GM10266 (cell line): ENCODE measurements around the gene ARRDC1.
"Not testable (repeated sequence)": the region's sequence is repeated elsewhere in the genome, so short reads cannot be mapped to it uniquely, and the experiment has no call there.

Source experiments
- DNase-seq: peaks from one replicate; pipeline ENCODE4 v3.0.0; 2012; ENCODE audit errors: extremely low spot score
- CTCF ChIP-seq: IDR thresholded peaks from 2 replicates; pipeline ENCODE4 v1.5.1; 2012; ENCODE audit warnings: mild to moderate bottlenecking, low read depth; ENCODE audit not compliant: control insufficient read depth, insufficient read depth; ENCODE audit errors: missing control alignments

The ARRDC1 gene

GRCh38 chr9:137620581-137620980 is 15.1 kb downstream of the ARRDC1 start:
- no peak for DNase-seq
- TF ChIP-seq CTCF, result no peak

GRCh38 chr9:137621131-137621757 is 15.8 kb downstream of the ARRDC1 start:
- TF ChIP-seq CTCF, result peak; percentile 9
- no peak for DNase-seq

- DNase-seq, result not testable (repeated sequence)
Measured at GRCh38 chr9:137622211-137622610, 16.7 kb downstream of the ARRDC1 start.

- DNase-seq, result no peak
- TF ChIP-seq CTCF, result no peak
Measured at GRCh38 chr9:137626464-137626863, 21.0 kb downstream of the ARRDC1 start.

GRCh38 chr9:137627406-137627805 is 21.9 kb downstream of the ARRDC1 start:
- not testable (repeated sequence) for DNase-seq

GRCh38 chr9:137630126-137630525 is 24.6 kb downstream of the ARRDC1 start:
- no peak for TF ChIP-seq CTCF
- DNase-seq, result no peak

- TF ChIP-seq CTCF, result no peak
Measured at GRCh38 chr9:137630679-137631078, 25.2 kb downstream of the ARRDC1 start.

GRCh38 chr9:137631345-137632229 is 26.1 kb downstream of the ARRDC1 start:
- DNase-seq, result no peak
- no peak for TF ChIP-seq CTCF

More at GRCh38 chr9:137630679-137631078, 25.2 kb downstream of the ARRDC1 start:
- DNase-seq, result no peak
